AG10803 (cell line): ENCODE data around the gene USP6NL.

Experiments used
- DNase-seq: peaks from one replicate; pipeline ENCODE4 v3.0.0; 2010; ENCODE audit warnings: low read depth
- H3K4me3 ChIP-seq: 2 replicates; pipeline ENCODE4 v1.5.1; 2011; ENCODE audit warnings: mild to moderate bottlenecking, low read length, control low read depth
- TF ChIP-seq, protein P1 (sequence below): conservative IDR thresholded peaks from 2 replicates; pipeline ENCODE4 v1.5.1; 2011; ENCODE audit warnings: mild to moderate bottlenecking, low read length, control low read depth, inconsistent platforms

Gene USP6NL

DNA sequence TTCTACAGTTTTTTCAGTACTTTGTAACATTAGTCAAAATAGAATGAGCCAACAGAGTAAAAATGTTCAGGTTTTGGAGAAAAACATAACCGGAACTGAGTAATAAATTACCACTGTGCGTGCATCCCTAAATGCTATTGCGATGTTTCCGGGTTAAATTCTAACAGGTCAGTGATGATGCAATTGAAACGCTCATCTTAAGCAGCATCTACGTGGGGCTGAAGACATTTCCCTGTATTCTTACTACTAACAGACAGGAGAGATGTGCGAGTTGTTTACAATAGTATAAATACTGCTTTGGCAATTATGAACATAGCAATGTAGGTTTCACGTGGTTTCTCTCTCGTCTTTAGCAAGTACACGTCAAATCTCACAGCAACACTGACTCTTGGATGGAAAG is 149.4 kb downstream of the USP6NL start:
- DNase-seq, result no peak
- TF ChIP-seq, protein P1, sequence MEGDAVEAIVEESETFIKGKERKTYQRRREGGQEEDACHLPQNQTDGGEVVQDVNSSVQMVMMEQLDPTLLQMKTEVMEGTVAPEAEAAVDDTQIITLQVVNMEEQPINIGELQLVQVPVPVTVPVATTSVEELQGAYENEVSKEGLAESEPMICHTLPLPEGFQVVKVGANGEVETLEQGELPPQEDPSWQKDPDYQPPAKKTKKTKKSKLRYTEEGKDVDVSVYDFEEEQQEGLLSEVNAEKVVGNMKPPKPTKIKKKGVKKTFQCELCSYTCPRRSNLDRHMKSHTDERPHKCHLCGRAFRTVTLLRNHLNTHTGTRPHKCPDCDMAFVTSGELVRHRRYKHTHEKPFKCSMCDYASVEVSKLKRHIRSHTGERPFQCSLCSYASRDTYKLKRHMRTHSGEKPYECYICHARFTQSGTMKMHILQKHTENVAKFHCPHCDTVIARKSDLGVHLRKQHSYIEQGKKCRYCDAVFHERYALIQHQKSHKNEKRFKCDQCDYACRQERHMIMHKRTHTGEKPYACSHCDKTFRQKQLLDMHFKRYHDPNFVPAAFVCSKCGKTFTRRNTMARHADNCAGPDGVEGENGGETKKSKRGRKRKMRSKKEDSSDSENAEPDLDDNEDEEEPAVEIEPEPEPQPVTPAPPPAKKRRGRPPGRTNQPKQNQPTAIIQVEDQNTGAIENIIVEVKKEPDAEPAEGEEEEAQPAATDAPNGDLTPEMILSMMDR, result no peak
- H3K4me3 ChIP-seq, result no peak overlapping the region

DNA sequence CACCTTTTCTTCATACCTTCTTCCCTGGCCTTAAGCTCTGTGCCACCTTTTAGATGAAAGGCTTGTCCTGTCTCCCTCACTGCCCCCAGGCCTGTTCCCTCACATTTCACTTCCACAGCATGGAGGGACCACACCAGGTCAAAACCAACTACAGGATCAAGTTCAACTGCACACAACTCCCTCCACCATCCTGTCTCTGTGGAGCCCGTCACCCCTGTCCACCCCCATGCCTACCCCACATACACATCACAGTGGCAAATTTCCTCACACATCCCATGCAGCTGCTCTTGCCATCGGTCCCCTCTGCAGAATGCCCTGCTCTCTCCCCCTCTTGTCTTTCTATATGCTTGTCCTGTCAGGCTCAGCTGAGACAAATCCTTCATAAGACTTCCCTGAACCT is 154.1 kb downstream of the USP6NL start:
- no peak overlapping the region for H3K4me3 ChIP-seq
- TF ChIP-seq, protein P1, result no peak
- no peak for DNase-seq

DNA sequence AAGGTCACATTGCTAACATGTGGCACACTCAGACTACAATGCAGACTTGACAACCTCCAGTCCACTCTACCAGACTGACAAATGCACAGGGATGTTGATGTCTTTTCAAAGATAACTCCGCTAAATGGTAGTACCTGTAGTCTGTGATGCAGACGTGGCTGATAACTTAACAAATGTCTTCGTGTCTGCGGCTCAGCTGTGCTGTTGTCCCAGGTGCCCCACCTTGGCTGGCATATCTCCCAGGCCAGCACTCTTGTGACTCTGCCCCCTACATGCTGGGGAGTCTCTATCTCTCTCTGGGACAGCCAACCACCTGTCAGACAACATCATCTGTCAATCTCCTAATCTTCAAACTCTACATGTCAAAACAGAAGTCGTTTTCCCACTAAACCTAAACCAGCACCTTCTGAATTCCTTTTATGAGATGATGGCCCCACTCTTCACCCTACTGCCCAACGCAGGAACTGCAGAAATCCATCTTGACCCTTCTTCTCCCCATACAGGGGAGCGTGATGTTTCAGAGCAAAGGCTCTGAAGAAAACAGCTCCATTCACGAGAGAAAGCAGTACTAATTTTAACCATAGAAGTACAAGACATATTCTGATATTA is 156.4 kb downstream of the USP6NL start:
- no peak for DNase-seq
- TF ChIP-seq, protein P1, result no peak; the same call in 1 of the 2 replicates
- H3K4me3 ChIP-seq, result no peak overlapping the region

DNA sequence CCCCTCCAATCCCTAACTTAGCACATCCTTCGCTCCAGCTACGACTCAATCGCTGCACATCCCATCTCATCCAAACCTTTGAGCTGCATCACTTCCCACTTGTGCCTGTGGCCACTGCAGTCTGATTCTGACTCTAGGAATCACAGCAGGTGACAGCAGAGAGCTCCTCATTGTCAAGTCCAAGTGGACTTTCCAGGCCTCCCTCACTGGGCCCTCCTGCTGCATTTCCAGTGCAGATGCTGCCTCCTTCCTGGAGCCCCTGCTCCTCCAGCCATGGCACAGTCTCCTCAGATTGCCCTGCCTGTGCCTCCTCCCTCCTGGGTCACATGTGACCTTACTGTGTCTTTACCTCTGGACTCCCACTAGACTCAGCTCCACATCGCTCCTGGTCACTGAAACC is 157.3 kb downstream of the USP6NL start:
- TF ChIP-seq, protein P1, result no peak
- no peak overlapping the region for H3K4me3 ChIP-seq
- no peak for DNase-seq

DNA sequence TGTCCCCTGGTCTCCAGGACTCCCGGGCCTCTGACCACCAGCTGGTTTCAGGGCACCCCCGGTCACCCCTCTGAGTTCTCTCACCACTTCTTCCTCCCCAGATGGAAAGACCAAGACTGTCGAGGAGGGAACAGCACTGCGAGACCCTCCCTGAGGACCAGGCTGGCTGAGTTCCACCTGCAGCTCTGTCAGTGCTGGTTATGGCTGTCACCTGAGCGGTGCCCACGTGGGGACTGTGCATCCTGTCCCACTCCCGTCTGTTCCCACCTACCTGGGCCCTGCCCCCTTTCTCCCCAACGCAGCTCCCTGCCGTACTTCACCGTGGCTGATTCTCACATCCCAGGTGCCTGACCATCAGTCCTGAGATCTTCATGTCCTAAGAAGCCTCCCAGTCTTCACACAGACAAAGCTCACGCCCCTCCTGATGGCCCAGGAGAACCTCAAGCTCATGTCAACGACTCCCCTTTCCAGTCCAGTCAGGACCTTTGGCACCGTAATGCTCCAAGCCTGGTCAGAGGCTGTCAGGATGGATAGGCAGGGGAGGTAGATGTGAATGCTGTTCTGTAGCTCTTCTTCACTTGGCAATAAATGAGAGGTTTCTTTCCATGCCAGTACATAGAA is 159.7 kb downstream of the USP6NL start:
- DNase-seq, result no peak
- TF ChIP-seq, protein P1, result no peak
- no peak overlapping the region for H3K4me3 ChIP-seq

DNA sequence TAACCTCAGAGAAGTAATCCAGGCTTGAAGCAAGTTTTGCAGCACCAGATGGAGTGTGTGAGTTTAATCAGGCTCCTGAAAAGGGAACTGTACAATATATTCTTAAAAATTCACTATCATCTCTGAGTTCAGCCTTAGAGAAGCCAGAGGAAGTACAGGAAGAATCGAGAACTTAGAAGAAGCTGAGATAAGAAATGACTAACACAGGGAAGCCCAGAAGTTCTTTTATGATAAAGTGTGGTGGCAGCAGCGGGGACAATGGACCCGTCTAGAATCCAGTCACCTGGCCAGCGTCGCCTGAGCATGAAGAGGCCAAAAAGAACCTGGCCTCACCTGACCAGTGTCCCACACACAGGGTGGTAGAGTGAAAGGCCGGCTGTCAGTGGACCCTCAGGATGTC is 161.0 kb downstream of the USP6NL start:
- no peak overlapping the region for H3K4me3 ChIP-seq
- TF ChIP-seq, protein P1, result no peak
- DNase-seq, result no peak

DNA sequence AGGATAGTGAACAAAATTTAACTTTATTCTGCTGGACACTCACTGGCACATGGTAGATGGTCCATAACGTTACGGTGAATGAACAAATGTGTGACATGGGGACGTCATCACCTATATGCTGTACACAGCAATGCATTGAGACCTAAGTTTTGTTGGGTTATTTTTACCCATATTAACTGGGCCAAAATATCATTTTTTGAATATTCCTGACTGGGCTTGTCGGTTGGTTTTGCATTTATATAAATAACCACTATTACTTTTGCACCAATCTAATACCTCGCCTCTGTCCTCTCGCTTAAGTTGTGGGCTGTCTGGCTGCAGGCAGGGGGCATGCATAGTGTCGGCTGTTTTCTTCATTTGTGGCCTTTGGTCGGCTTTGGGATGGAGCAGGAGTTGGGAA is 161.7 kb downstream of the USP6NL start:
- no peak overlapping the region for H3K4me3 ChIP-seq
- no peak for DNase-seq
- TF ChIP-seq, protein P1, result no peak
